ENCODE measurements around the gene SKA2.
A peak's percentile ranks its signal among the peaks of the same experiment; 100 is the strongest.
"Not testable (repeated sequence)": the region's sequence is repeated elsewhere in the genome, so short reads cannot be mapped to it uniquely, and the experiment has no call there.

The SKA2 gene

DNA sequence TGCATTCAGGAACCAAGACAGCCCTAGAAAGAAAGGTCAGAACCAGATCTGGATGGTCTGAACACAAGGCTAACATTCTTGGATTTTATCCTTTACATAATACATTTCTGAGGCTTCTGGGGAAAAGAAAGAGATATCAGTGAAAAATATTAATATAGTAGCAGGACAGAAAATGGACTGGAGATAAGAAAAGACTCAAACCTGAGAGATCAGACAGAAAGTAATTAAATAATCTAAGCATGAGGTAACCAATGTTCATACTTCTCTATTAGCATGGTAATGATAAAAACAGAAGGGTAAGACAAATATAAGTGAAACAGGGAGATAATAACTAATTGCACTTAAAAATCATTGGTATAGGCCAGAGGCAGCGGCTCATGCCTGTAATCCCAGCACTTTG, 53.8 kb downstream of the SKA2 start:
- Histone ChIP-seq H3K27ac (no peak overlapping the region), H3K4me1 (peaks cover 14 to 23% (median 17%) of the 10 kb centered on the region in 10 experiments), H3K9me3 (replicated peaks in 1 of 11) (peaks cover 15 to 26% (median 22%) of the 10 kb centered on the region in 11 experiments), H3K9ac (no peak overlapping the region), H3K4me3 (no peak overlapping the region), H4K20me1 (peaks cover 0 to 24% (median 6%) of the 10 kb centered on the region in 11 experiments; a peak in 8 of 22 replicates), H3K4me2 (no peak overlapping the region), H3K27me3 (no peaks in the 10 kb centered on the region), H3K36me3 (peaks cover 47 to 70% (median 54%) of the 10 kb centered on the region in 11 experiments)
- no peak for TF ChIP-seq Cebpa-rat (IDR thresholded peaks at IDR 0.05)

DNA sequence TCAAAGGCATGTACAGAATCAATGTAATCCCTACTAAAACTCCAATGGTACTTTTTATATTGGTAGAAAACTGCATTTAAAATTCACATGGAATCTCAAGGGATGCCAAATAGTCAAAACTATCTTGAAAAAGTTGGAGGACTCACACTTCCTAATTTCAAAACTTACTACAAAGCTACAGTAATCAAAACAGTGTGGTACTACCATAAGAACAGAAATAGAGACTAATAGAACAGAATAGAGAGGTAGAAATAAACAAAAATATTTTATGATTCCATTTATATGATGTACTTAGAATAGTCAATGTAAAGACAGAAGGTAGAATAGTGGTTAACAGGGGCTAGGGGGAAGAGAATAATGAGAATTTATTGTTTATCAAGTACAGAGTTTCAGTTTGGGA, 57.1 kb downstream of the SKA2 start:
- Histone ChIP-seq H3K27ac (no peak overlapping the region), H3K4me1 (peaks cover 0 to 10% (median 0%) of the 10 kb centered on the region in 10 experiments; a peak in 5 of 20 replicates), H3K36me3 (peaks cover 46 to 73% (median 54%) of the 10 kb centered on the region in 11 experiments), H3K27me3 (no peaks in the 10 kb centered on the region), H4K20me1 (peaks cover 0 to 22% (median 5%) of the 10 kb centered on the region in 11 experiments; a peak in 7 of 22 replicates), H3K4me2 (no peak overlapping the region), H3K9ac (no peak overlapping the region), H3K4me3 (no peak overlapping the region), H3K9me3 (replicated peaks in 1 of 11) (peaks cover 15 to 26% (median 22%) of the 10 kb centered on the region in 11 experiments)
- no peak for TF ChIP-seq Cebpa-rat (IDR thresholded peaks at IDR 0.05)

DNA sequence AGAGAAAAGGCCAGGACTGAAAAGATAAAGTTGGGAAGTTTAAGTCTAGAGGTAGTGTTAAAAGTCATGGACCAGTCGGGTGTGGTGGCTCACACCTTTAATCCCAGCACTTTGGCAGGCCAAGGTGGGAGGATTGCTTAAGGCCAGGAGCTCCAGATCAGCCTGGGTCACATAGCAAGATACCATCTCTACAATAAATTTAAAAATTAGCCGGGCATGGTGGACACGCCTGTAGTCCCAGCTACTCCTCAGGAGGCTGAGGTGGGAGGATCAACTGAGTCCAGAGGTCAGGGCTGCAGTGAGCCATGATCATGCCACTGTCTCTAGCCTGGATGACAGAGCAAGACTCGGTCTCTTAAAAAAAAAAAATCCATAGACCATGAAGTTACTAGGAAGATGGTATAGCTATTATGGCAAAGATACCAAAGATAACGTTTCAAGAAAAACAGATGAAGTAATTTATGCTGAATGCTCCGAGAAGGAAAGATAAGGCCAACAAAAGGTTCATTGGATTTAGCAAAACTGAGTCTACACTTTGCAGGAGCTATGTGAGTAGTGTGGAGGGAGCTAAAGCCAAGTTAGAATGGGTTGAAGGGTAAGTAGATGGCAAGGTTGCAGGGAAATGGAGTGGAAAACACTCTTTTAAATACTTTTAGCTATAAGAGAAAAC, 60.0 kb downstream of the SKA2 start:
- H3K27me3 ChIP-seq: no peaks in the 10 kb centered on the region
- H3K4me2 ChIP-seq: no peak overlapping the region
- H3K9me3 ChIP-seq (replicated peaks in 1 of 11): peaks cover 15 to 26% (median 20%) of the 10 kb centered on the region in 11 experiments
- no peak overlapping the region for H3K27ac ChIP-seq
- no peak overlapping the region for H3K9ac ChIP-seq
- no peak for TF ChIP-seq Cebpa-rat (IDR thresholded peaks at IDR 0.05)
- peaks cover 0 to 10% (median 0%) of the 10 kb centered on the region in 10 experiments; a peak in 5 of 20 replicates for H3K4me1 ChIP-seq
- peaks cover 34 to 59% (median 44%) of the 10 kb centered on the region in 11 experiments for H3K36me3 ChIP-seq
- H4K20me1 ChIP-seq: peaks cover 0 to 26% (median 5%) of the 10 kb centered on the region in 11 experiments; a peak in 8 of 22 replicates
- H3K4me3 ChIP-seq: no peak overlapping the region

- TF ChIP-seq Cebpa-rat (IDR thresholded peaks at IDR 0.05): no peak
- Histone ChIP-seq H3K27me3 (no peaks in the 10 kb centered on the region), H3K27ac (no peak overlapping the region), H3K4me1 (peaks cover 0 to 10% (median 0%) of the 10 kb centered on the region in 10 experiments; a peak in 5 of 20 replicates), H3K36me3 (peaks cover 34 to 59% (median 44%) of the 10 kb centered on the region in 11 experiments), H3K4me3 (no peak overlapping the region), H3K9me3 (replicated peaks in 1 of 11) (peaks cover 10 to 14% (median 13%) of the 10 kb centered on the region in 11 experiments), H3K4me2 (peak overlapping the region in 1 of 11 experiments; percentile 27; a peak in 1 of 22 replicates), H3K9ac (no peak overlapping the region), H4K20me1 (peaks cover 0 to 26% (median 5%) of the 10 kb centered on the region in 11 experiments; a peak in 8 of 22 replicates)
Observed at GRCh38 chr17:59093702-59094231, 61.2 kb downstream of the SKA2 start.

DNA sequence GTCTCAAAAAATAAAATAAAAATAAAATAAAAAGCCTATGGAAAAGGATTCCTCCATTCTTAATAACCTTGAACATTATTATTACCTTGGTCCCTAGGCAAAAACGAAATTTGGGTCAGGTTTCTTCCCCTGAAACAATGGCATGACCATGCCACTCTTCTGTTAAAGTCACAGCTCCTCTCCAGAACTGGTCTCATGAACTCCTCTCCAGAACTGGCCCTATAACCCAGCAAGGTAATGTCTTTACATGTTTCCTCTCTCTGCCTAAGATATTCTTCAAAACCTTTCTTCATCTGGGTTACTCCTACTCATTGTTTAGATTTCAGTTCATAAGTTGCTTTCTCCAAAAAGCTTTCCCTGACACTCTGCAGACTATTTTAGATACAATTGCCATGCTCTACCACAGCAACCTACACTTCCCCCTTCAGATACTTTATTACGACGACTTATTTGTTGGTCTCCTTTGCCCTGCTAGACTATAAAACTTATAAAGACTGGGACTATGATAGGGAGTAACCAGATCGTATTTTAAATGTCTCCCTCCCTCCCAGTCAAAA, 61.8 kb downstream of the SKA2 start:
- Histone ChIP-seq H3K4me3 (no peak overlapping the region), H3K27ac (no peak overlapping the region), H3K4me2 (0 out of 22 replicates have a peak overlapping the region, but pooled peaks of 1 of the 11 experiments have one; percentile 27), H3K9ac (no peak overlapping the region), H3K9me3 (replicated peaks in 1 of 11) (peaks cover 5 to 9% (median 7%) of the 10 kb centered on the region in 11 experiments; a peak in 21 of 22 replicates), H3K27me3 (no peaks in the 10 kb centered on the region), H3K4me1 (peaks cover 0 to 10% (median 0%) of the 10 kb centered on the region in 10 experiments; a peak in 5 of 20 replicates), H4K20me1 (peaks cover 0 to 26% (median 5%) of the 10 kb centered on the region in 11 experiments; a peak in 8 of 22 replicates), H3K36me3 (peaks cover 34 to 59% (median 45%) of the 10 kb centered on the region in 11 experiments)
- no peak for TF ChIP-seq Cebpa-rat (IDR thresholded peaks at IDR 0.05)

DNA sequence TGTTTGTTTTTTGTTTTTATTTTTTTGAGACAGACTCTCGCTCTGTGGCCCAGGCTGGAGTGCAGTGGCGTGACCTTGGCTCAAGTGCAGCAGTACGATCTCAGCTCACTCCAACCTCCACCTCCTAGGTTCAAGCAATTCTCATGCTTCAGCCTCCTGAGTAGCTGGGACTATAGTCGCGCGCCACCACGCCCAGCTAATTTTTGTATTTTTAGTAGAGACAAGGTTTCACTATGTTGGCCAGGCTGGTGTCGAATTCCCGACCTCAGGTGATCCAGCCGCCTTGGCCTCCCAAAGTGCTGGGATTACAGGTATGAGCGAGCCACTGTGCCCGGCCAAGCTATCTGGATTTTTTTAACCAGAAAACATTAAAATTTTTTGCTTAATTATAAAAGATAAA, 64.4 kb downstream of the SKA2 start:
- Histone ChIP-seq H3K36me3 (peaks cover 43 to 71% (median 55%) of the 10 kb centered on the region in 11 experiments), H4K20me1 (peaks cover 0 to 26% (median 5%) of the 10 kb centered on the region in 11 experiments; a peak in 8 of 22 replicates), H3K4me1 (peaks cover 0 to 10% (median 0%) of the 10 kb centered on the region in 10 experiments; a peak in 5 of 20 replicates)
- H3K4me2 ChIP-seq; H3K4me3 ChIP-seq; H3K27ac ChIP-seq; H3K9me3 ChIP-seq (replicated peaks in 1 of 11); H3K27me3 ChIP-seq; H3K9ac ChIP-seq: not testable (repeated sequence)

DNA sequence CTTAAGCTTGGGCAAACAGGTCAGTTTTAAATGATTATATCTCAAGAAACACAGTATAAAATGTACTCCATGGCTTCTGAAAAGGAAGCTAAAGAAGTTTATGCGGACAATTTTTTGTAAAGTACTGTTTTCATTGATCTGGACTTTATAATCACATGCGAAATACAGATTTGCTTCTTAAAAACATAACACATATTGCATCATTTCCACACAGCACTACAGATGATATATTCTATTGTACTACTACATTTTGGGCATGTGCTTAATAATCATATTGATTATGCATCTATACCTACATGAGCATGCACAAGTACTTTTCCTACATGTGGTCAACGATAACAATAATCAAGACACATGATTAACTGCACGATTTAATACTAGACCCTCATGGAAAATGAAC, 70.8 kb downstream of the SKA2 start:
- Histone ChIP-seq H3K4me2 (no peak overlapping the region), H3K9me3 (replicated peaks in 1 of 11) (no peaks in the 10 kb centered on the region), H3K27me3 (no peaks in the 10 kb centered on the region), H4K20me1 (no peaks in the 10 kb centered on the region), H3K4me1 (no peaks in the 10 kb centered on the region), H3K36me3 (peaks cover 62 to 100% (median 81%) of the 10 kb centered on the region in 11 experiments), H3K27ac (no peak overlapping the region), H3K4me3 (no peak overlapping the region), H3K9ac (no peak overlapping the region)
- TF ChIP-seq Cebpa-rat (IDR thresholded peaks at IDR 0.05): no peak

DNA sequence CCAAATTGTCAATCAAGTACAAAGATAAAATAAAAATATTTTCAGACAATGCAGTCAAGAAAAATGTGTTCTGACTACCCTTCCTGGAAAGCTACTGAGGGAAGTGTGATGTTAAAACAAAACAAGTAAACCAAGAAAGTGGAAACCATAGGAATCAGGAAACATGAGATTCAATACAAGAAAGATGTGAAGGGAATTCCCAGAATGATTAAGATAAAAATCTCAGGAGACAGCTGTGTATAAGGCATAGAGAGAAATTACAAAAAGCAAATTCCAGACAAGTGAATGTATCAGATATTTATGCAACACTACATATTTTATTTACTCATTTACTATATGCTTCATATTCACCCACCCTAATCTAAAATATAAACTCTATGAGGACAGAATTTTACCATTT, 80.5 kb downstream of the SKA2 start:
- Histone ChIP-seq H3K4me3 (no peak overlapping the region), H3K27me3 (no peaks in the 10 kb centered on the region), H3K9ac (no peak overlapping the region), H3K4me2 (no peak overlapping the region), H3K27ac (no peak overlapping the region), H3K36me3 (peaks cover 77 to 100% (median 92%) of the 10 kb centered on the region in 11 experiments), H3K4me1 (no peaks in the 10 kb centered on the region), H4K20me1 (no peaks in the 10 kb centered on the region), H3K9me3 (replicated peaks in 1 of 11) (no peaks in the 10 kb centered on the region)
- TF ChIP-seq Cebpa-rat (IDR thresholded peaks at IDR 0.05): no peak

DNA sequence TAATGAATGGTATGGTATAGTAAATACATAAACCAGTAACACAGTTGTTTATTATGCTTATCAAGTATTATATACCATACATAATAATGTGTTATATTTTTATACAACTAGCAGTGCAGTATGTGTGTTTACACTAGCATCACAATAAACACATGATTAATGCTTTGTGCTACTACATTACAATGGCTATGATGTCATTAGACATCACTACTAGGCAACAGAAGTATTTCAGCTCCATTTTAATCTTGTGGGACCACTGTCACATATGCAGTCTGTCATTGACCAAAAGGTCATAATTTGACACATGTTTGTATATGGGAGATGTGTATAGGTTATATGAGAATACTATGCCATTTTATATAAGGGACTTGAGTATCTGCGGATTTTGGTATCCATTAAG, 81.0 kb downstream of the SKA2 start:
- Histone ChIP-seq H3K9me3 (replicated peaks in 1 of 11) (no peaks in the 10 kb centered on the region), H3K4me2 (no peak overlapping the region), H4K20me1 (no peaks in the 10 kb centered on the region; a peak in 1 of 22 replicates), H3K4me3 (no peak overlapping the region), H3K36me3 (peaks cover 77 to 100% (median 92%) of the 10 kb centered on the region in 11 experiments), H3K27me3 (no peaks in the 10 kb centered on the region), H3K4me1 (no peaks in the 10 kb centered on the region), H3K27ac (no peak overlapping the region), H3K9ac (no peak overlapping the region)
- TF ChIP-seq Cebpa-rat (IDR thresholded peaks at IDR 0.05): no peak
